ENCODE measurements around the gene SMC1B.
"Not testable (repeated sequence)": the region's sequence is repeated elsewhere in the genome, so short reads cannot be mapped to it uniquely, and the experiment has no call there.

The SMC1B gene

DNA sequence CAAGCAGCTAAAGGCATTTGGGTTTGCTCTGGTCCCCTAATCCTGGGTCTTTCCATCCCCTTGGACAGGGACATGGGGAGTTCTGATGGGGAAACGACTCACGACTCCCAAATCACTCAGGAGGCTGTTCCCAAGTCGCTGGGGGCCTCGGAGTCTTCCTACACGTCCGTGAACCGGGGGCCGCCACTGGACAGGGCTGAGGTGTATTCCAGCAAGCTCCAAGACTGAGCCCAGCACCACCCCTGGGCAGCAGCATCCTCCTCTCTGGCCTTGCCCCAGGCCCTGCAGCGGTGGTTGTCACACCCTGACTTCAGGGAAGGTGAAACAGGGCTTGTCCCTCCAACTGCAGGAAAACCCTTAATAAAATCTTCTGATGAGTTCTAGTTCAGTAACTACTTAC is 117.9 kb downstream of the SMC1B start:
- no peak for DNase-seq

GRCh38 chr22:45295004-45295403 is 118.4 kb downstream of the SMC1B start:
- not testable (repeated sequence) for DNase-seq
